ENCODE results near the gene UNC50.

The UNC50 gene

DNA sequence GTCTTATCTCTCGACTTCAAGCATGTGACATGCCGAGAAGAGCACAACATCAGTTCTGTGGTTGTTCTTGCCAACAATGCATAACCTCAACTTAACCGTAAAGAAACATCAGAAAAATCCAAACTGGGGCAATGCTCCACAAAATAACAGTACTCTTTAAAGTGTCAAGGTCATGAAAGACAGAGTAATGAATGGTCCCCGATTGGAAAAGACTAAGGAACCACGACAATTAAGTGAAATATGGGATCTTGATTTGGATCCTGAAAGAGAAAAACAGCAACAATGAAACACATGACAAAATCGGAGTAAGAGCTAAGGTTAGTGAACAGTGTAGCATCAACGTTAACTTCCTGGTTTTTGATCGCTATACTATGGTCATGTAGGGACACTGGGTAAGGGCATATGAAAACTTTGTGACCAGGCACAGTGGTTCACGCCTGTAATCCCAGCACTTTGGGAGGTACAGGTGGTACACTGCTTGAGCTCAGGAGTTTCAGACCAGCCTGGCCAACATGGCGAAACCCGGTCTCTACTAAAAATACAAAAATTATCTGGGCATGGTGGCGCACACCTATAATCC, 55.2 kb downstream of the UNC50 start:
- no peak for DNase-seq (ENCODE audit: extremely low read depth in 1 of 2, low read depth in 1 of 2)

DNA sequence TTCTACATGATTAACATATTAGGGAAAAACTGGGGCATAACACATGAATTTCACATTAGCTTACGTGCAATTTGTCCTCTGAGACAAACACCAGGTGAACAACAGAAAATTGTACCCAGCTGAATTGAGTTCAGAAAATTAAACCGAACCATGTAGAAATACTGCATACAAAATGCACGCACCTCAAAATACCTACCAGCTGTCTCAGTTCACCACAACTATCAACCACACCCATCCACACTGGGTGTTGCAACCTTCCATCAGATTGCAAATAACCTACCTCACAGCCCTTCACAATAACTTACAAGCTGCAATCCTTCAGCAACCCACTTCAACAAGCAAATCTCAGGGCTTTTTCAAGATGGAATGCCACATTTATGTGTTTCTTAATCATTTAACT, 55.9 kb downstream of the UNC50 start:
- DNase-seq (ENCODE audit: extremely low read depth in 1 of 2, low read depth in 1 of 2): no peak

- no peak for DNase-seq (ENCODE audit: extremely low read depth in 1 of 2, low read depth in 1 of 2)
These were observed 57.3 kb downstream of the UNC50 start for GRCh38 chr2:98665677-98666076.

All from activated CD8-positive, alpha-beta memory T cell treated with anti-CD3 and anti-CD28 coated beads for 1 hour (primary cell).